Endodermal cell (in vitro differentiated cells): ENCODE data around the gene ITGB7. TPM values are rescaled to one million over a fixed set of nuclear protein-coding genes. Genes with fewer than 3 reads are reported as not detected.

Experiments
- DNase-seq: peaks from one replicate; pipeline ENCODE4 v3.0.0-alpha.2; 2017
- H3K27ac ChIP-seq: 2 replicates; pipeline ENCODE4 v1.5.1; 2013; ENCODE audit warnings: mild to moderate bottlenecking, low read depth, low read length, moderate library complexity
- H3K27me3 ChIP-seq: 2 replicates; pipeline ENCODE4 v1.6.1; 2013; ENCODE audit warnings: mild to moderate bottlenecking, low read length, moderate library complexity; ENCODE audit not compliant: insufficient read depth, control insufficient read depth, poor library complexity, severe bottlenecking
- H3K36me3 ChIP-seq: 2 replicates; pipeline ENCODE4 v1.7.0; 2013; ENCODE audit warnings: mild to moderate bottlenecking, low read length, moderate library complexity; ENCODE audit not compliant: control insufficient read depth, insufficient read depth
- H3K4me1 ChIP-seq: one replicate; pipeline ENCODE4 v1.7.0; 2013; ENCODE audit warnings: low read length; ENCODE audit not compliant: control insufficient read depth, insufficient read depth
- H3K4me3 ChIP-seq: 2 replicates; pipeline ENCODE4 v1.5.1; 2013; ENCODE audit warnings: mild to moderate bottlenecking, low read length, moderate library complexity
- H3K9ac ChIP-seq: 2 replicates; pipeline ENCODE4 v1.6.1; 2013; ENCODE audit warnings: mild to moderate bottlenecking, low read length, moderate library complexity; ENCODE audit not compliant: poor library complexity, severe bottlenecking; ENCODE audit errors: extremely low read depth
- H3K9me3 ChIP-seq: 2 replicates; pipeline ENCODE4 v1.6.1; 2013; ENCODE audit warnings: mild to moderate bottlenecking, low read length, moderate library complexity; ENCODE audit not compliant: control insufficient read depth
- H3K27ac Mint-ChIP-seq: 2 replicates; pipeline ENCODE4 v1.8.0; 2020; ENCODE audit warnings: mixed read lengths
- H3K27me3 Mint-ChIP-seq: 2 replicates; pipeline ENCODE4 v1.8.0; 2021; ENCODE audit warnings: mild to moderate bottlenecking, mixed read lengths; ENCODE audit not compliant: insufficient read depth
- H3K36me3 Mint-ChIP-seq: 2 replicates; pipeline ENCODE4 v1.8.0; 2020; ENCODE audit warnings: low read depth, mixed read lengths
- H3K4me1 Mint-ChIP-seq: 2 replicates; pipeline ENCODE4 v1.8.0; 2020; ENCODE audit warnings: mixed read lengths
- H3K4me3 Mint-ChIP-seq: 2 replicates; pipeline ENCODE4 v1.8.0; 2020; ENCODE audit warnings: mild to moderate bottlenecking, moderate library complexity, mixed read lengths
- H3K9me3 Mint-ChIP-seq: 2 replicates; pipeline ENCODE4 v1.8.0; 2020; ENCODE audit warnings: mild to moderate bottlenecking, mixed read lengths
- CTCF ChIP-seq: fragments of 200-600 bp; sonication (generic); conservative IDR thresholded peaks from 2 replicates; pipeline ENCODE4 v1.5.0; 2021; ENCODE audit warnings: antibody characterized with exemption, mild to moderate bottlenecking
- WGBS, 2 experiments: methylation state at CpG; one replicate each; pipeline versions ENCODE4 v1.1.5 to v1.1.7; 2013; ENCODE audit warnings: missing lambda C conversion rate in 2 of 2, mixed read lengths in 1 of 2; ENCODE audit not compliant: insufficient coverage in 1 of 2, insufficient read length in 1 of 2; 5-methylcytosine and 5-hydroxymethylcytosine counted together
- total RNA-seq, 2 donors: library from RNA; stranded (reverse); fragmentation: NEBNext Ultra II Directional in 1 of 2; extraction: Animal tissue kit (Norgen Biotek cat#: 25700) in 1 of 2; gene quantifications; 2 replicates in 1 of 2; 3 replicates in 1 of 2; pipeline ENCODE4 v1.2.1, GENCODE V29; 2021

The ITGB7 gene
- total RNA-seq, 2 donors from 2014 or later, result 1.4 TPM

DNA sequence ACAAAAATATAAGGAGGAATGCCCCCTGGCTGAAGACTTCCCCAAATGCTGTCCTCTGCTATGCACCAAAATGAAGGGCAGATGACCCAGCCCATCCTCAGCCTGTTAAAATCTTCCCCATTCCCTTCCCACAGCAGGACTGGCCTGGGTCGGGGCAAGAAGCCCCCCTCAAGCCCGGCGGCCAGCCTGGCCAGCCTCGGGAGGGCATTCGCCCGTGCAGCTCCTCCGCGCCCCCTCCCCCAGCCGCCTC, 24.5 kb upstream of the ITGB7 start:
- Histone ChIP-seq H3K27ac (no peak overlapping the region), H3K4me1 (peaks cover 16% of the 10 kb centered on the region), H3K36me3 (no peaks in the 10 kb centered on the region), H3K27me3 (peaks cover 8% of the 10 kb centered on the region), H3K9me3 (no peaks in the 10 kb centered on the region), H3K4me3 (peak overlapping the region; percentile 74), H3K9ac (no peak overlapping the region)
- Mint-ChIP-seq H3K4me1 (peaks cover 55% of the 10 kb centered on the region), H3K27ac (no peak overlapping the region), H3K27me3 (peaks cover 22% of the 10 kb centered on the region), H3K4me3 (peak overlapping the region; percentile 64), H3K9me3 (no peaks in the 10 kb centered on the region), H3K36me3 (peaks cover 4% of the 10 kb centered on the region)
- WGBS, 2 experiments, result 1% methylated on average over 9 of the region's 9 CpGs; no CpG with 5 or more reads in 1 of the 2 experiments
- no peak for DNase-seq
- TF ChIP-seq CTCF, result no peak

DNA sequence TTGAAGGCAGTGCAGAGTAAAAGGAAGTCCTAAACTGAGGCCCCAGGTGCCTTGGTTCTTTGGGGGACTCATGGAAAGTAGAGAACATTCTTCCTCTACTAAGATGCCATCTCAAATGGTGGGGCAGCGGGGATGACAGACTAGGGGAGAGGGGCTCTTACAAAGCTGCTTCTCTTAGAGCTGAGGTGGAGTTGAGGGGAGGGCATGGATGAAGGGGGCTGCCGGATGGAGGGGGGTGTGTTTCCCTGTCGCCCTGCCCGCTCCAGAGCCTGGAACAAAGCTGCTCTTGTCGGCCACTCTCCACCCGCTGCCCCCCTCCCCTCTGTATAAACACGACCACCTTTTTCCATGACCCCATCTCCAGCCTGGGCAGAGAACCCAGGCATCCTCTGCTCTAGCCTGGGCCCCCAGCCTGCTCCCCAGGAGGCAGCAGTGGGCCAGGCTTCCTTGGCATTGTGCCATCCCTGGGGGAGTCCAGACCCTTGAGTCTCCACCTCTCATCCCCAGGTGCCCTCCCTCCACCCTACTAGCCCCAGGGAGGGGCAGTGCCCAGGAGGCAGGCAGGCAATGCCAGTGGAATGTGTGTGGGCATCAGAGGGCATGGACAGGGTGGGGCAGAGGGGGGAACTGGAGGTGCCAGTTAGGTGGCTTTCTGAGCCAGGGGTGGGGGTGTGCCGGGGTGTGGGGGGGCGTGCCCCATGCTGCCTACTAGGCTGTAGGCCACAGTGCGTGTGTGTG, 23.2 kb upstream of the ITGB7 start:
- H3K27ac ChIP-seq, result no peak overlapping the region
- Mint-ChIP-seq H3K36me3 (peaks cover 4% of the 10 kb centered on the region), H3K27ac (no peak overlapping the region), H3K4me3 (no peak overlapping the region), H3K4me1 (peaks cover 50% of the 10 kb centered on the region), H3K27me3 (peaks cover 29% of the 10 kb centered on the region), H3K9me3 (no peaks in the 10 kb centered on the region)
- no peak overlapping the region for H3K9ac ChIP-seq
- DNase-seq, result no peak
- no peak overlapping the region for H3K4me3 ChIP-seq
- H3K27me3 ChIP-seq, result peaks cover 8% of the 10 kb centered on the region
- 81 to 83% methylated on average over 1 to 7 of the region's 10 CpGs for WGBS, 2 experiments
- peaks cover 12% of the 10 kb centered on the region for H3K4me1 ChIP-seq
- H3K9me3 ChIP-seq, result no peaks in the 10 kb centered on the region
- TF ChIP-seq CTCF, result no peak
- no peaks in the 10 kb centered on the region for H3K36me3 ChIP-seq

GRCh38 chr12:53229454-53229853, 22.4 kb upstream of the ITGB7 start:
- no peak overlapping the region for H3K4me3 Mint-ChIP-seq
- DNase-seq, result no peak
- peaks cover 4% of the 10 kb centered on the region for H3K36me3 Mint-ChIP-seq

More at GRCh38 chr12:53229454-53229853, 22.4 kb upstream of the ITGB7 start:
- H3K27me3 Mint-ChIP-seq, result peaks cover 29% of the 10 kb centered on the region
- H3K9ac ChIP-seq, result no peak overlapping the region
- no peak for TF ChIP-seq CTCF
- H3K27me3 ChIP-seq, result peaks cover 8% of the 10 kb centered on the region
- no peak overlapping the region for H3K27ac ChIP-seq
- peaks cover 10% of the 10 kb centered on the region for H3K4me1 ChIP-seq
- H3K9me3 Mint-ChIP-seq, result no peaks in the 10 kb centered on the region
- no peaks in the 10 kb centered on the region for H3K36me3 ChIP-seq
- no peak overlapping the region for H3K4me3 ChIP-seq
- H3K4me1 Mint-ChIP-seq, result peaks cover 51% of the 10 kb centered on the region
- WGBS, 2 experiments, result 87 to 98% methylated on average over 2 of the region's 2 CpGs
- H3K9me3 ChIP-seq, result no peaks in the 10 kb centered on the region
- no peak overlapping the region for H3K27ac Mint-ChIP-seq
